Measurements from ENCODE around the gene GTPBP6. TPM values are rescaled to one million over a fixed set of nuclear protein-coding genes. Genes with fewer than 3 reads are reported as not detected.

Gene GTPBP6
- 10 to 100 TPM; 35.1 to 40.2 (median 37.4) TPM for total RNA-seq (2021; fragmentation: NEBNext Ultra II Directional; extraction: Animal tissue kit (Norgen Biotek cat#: 25700))
- long read RNA-seq, partial matches to known transcripts, result 5 of 12 reads
- long read RNA-seq, other reads (novel, unspliced or antisense), result 3 of 12 reads

DNA sequence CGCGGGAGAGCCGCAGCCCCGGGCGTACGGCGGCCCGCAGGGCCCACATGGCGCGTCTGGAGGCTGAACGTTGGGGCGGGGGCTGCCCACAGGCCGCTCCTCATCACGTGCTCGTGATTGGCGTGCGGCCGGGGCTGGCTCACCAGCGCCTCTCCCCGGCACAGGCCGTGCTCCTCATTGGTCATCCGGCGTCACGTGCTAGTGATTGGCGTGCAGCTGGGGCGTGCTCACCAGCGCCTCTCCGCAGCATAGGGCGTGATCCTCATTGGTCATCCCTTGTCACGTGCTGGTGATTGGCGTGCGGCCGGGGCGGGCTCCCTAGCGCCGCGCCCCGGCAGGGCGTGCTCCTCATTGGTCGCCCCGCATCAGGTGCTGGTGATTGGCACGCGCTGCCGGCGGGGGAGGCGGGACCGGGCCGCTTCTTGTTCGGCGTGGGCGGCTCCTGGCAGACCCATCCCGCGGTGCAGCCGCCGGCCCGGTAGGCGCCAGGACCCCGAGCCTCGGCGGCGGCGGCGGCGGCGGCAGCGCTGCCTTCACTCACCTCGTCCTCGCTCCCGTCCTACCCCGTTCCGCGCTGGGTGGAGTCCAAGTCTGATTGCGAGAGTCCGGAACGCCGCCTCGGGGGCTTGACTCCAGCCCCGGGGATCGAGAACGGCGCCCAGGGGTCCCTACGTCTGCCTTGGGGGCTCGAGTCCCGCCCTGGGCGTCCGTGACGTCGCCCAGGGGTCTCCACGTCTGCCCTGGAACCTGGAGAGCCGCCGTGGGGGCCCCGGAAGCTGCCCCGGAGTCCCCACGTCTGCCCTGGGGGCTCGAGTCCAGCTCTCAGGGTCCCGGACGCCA, at the start of gene GTPBP6:
Gene GTPBP6 (minus strand): TSS at position 58 of the 840 bp plus-strand sequence. CDS start 9 bp downstream, at position 49.
- peak; percentile 69 for TF ChIP-seq CTCF (IDR thresholded peaks at IDR 0.05)
- Mint-ChIP-seq H3K9me3 (peaks cover 12% of the 10 kb centered on the region), H3K27me3 (ENCODE audit: insufficient read depth) (peaks cover 7% of the 10 kb centered on the region), H3K4me3 (peak within 1 kb of the TSS; percentile 94), H3K36me3 (ENCODE audit: low read depth) (peaks cover 10% of the 10 kb centered on the region), H3K4me1 (ENCODE audit: low read depth) (no peaks in the 10 kb centered on the region), H3K27ac (peak within 1 kb of the TSS; percentile 98)
- peak; percentile 100 for DNase-seq

- H3K4me1 Mint-ChIP-seq (ENCODE audit: low read depth), result peaks cover 21% of the 10 kb centered on the region
- DNase-seq, result no peak
- no peak overlapping the region; the same call in 1 of the 2 replicates for H3K27ac Mint-ChIP-seq
- peaks cover 9% of the 10 kb centered on the region for H3K36me3 Mint-ChIP-seq (ENCODE audit: low read depth)
- H3K4me3 Mint-ChIP-seq, result no peak overlapping the region
- TF ChIP-seq CTCF (IDR thresholded peaks at IDR 0.05), result no peak
- H3K27me3 Mint-ChIP-seq (ENCODE audit: insufficient read depth), result peaks cover 7% of the 10 kb centered on the region; the same call in 1 of the 2 replicates
- peaks cover 8% of the 10 kb centered on the region for H3K9me3 Mint-ChIP-seq
Observed at GRCh38 chrX:367866-368265, 49.3 kb upstream of the GTPBP6 start.

- Mint-ChIP-seq H3K27ac (no peak overlapping the region; the same call in 1 of the 2 replicates), H3K9me3 (peaks cover 13% of the 10 kb centered on the region), H3K4me3 (no peak overlapping the region), H3K36me3 (ENCODE audit: low read depth) (peaks cover 11% of the 10 kb centered on the region), H3K4me1 (ENCODE audit: low read depth) (peaks cover 18% of the 10 kb centered on the region), H3K27me3 (ENCODE audit: insufficient read depth) (peaks cover 4% of the 10 kb centered on the region; the same call in 1 of the 2 replicates)
- TF ChIP-seq CTCF (IDR thresholded peaks at IDR 0.05), result no peak
- DNase-seq, result no peak
Observed at GRCh38 chrX:367349-367748, 48.8 kb upstream of the GTPBP6 start.

- Mint-ChIP-seq H3K9me3 (peaks cover 45% of the 10 kb centered on the region), H3K4me1 (ENCODE audit: low read depth) (peaks cover 7% of the 10 kb centered on the region), H3K4me3 (no peak overlapping the region), H3K36me3 (ENCODE audit: low read depth) (peaks cover 43% of the 10 kb centered on the region), H3K27me3 (ENCODE audit: insufficient read depth) (peaks cover 2% of the 10 kb centered on the region; the same call in 1 of the 2 replicates), H3K27ac (no peak overlapping the region)
- DNase-seq, result no peak
- TF ChIP-seq CTCF (IDR thresholded peaks at IDR 0.05), result no peak
Observed at GRCh38 chrX:363621-364375, 45.2 kb upstream of the GTPBP6 start.

DNA sequence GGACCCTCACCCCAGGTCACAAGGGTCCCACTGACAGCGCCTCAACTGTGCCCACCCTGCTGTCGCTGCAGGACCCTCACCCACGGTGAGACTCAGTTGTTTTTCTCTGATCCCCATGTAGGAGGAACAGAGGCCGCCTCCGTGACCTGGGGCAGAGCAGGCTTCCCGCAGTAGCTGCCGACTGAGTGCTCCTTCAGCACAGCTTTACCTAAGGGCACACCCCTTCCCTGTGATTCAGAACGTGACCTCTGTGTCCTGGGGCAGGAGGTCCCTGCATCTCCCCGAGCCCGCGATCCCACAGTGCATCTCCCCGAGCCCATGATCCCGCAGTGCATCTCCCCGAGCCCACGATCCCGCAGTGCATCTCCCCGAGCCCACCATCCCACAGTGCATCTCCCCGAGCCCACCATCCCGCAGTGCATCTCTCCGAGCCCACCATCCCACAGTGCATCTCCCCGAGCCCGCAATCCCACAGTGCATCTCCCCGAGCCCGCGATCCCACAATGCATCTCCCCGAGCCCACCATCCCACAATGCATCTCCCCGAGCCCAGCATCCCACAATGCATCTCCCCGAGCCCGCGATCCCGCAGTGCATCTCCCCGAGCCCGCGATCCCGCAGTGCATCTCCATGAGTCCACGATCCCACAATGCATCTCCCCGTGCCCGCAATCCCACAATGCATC, 44.5 kb upstream of the GTPBP6 start:
- Mint-ChIP-seq H3K4me1 (ENCODE audit: low read depth) (peaks cover 6% of the 10 kb centered on the region; the same call in 1 of the 2 replicates), H3K9me3 (peaks cover 45% of the 10 kb centered on the region), H3K36me3 (ENCODE audit: low read depth) (peaks cover 43% of the 10 kb centered on the region), H3K27ac (no peak overlapping the region), H3K27me3 (ENCODE audit: insufficient read depth) (peaks cover 2% of the 10 kb centered on the region; the same call in 1 of the 2 replicates), H3K4me3 (no peak overlapping the region)
- no peak for DNase-seq
- no peak for TF ChIP-seq CTCF (IDR thresholded peaks at IDR 0.05)

Data from HFFc6 (cell line).